ENCODE results near the gene PAPPA2. TPM values are rescaled to one million over a fixed set of nuclear protein-coding genes. Genes with fewer than 3 reads are reported as not detected.

PAPPA2 gene
- total and polyA plus RNA-seq, 12 donors, result 0.03 to 0.87 (median 0.10) TPM; not detected in 1

- Histone ChIP-seq H3K27me3 (no peaks in the 10 kb centered on the region), H3K9me3 (replicated peaks in 1 of 3) (no peaks in the 10 kb centered on the region), H3K27ac (no peak overlapping the region), H3K4me3 (no peak overlapping the region), H3K4me1 (replicated peaks in 1 of 2) (no peaks in the 10 kb centered on the region), H3K36me3 (replicated peaks in 1 of 2) (no peaks in the 10 kb centered on the region)
- TF ChIP-seq, protein P1, sequence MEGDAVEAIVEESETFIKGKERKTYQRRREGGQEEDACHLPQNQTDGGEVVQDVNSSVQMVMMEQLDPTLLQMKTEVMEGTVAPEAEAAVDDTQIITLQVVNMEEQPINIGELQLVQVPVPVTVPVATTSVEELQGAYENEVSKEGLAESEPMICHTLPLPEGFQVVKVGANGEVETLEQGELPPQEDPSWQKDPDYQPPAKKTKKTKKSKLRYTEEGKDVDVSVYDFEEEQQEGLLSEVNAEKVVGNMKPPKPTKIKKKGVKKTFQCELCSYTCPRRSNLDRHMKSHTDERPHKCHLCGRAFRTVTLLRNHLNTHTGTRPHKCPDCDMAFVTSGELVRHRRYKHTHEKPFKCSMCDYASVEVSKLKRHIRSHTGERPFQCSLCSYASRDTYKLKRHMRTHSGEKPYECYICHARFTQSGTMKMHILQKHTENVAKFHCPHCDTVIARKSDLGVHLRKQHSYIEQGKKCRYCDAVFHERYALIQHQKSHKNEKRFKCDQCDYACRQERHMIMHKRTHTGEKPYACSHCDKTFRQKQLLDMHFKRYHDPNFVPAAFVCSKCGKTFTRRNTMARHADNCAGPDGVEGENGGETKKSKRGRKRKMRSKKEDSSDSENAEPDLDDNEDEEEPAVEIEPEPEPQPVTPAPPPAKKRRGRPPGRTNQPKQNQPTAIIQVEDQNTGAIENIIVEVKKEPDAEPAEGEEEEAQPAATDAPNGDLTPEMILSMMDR (IDR thresholded peaks at IDR 0.05), result no peak
- TF ChIP-seq POLR2A (IDR thresholded peaks at IDR 0.05), result no peak
- intact Hi-C loops (cut with DNase I), result loop anchor here in 1 of 2 donors (5.0 kb wide), 1 partner anchor 323 kb away; no protein-coding TSS in a partner anchor
- no peak for DNase-seq
- 84 to 90% (median 87%) methylated on average over 1 of the region's 1 CpG for WGBS, 4 donors
Measured at GRCh38 chr1:176884911-176885310, 421.9 kb downstream of the PAPPA2 start.

DNA sequence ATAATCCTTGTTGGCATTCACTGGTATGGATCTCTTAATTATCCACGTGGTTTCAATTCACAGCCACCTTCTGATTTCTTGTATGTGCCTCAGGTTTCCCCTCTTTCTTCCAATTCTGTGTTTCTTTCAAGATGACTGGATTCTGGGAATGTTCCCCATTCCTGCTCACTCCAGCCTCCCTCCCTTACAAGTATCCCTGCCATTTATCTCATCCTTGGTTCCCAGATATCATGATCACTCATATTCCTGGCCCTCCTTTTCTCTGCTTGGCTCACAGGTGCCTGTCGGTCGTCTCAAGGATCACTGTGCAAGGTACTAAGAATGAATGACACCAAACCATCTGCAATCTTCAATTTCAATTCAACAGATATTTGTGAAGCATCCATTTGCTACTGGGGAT lies 422.4 kb downstream of the PAPPA2 start:
- no peak overlapping the region for H3K27ac ChIP-seq
- no peaks in the 10 kb centered on the region for H3K4me1 ChIP-seq (replicated peaks in 1 of 2)
- no peaks in the 10 kb centered on the region for H3K36me3 ChIP-seq (replicated peaks in 1 of 2)
- TF ChIP-seq, protein P1 (IDR thresholded peaks at IDR 0.05), result no peak
- no peak for TF ChIP-seq POLR2A (IDR thresholded peaks at IDR 0.05)
- no peak overlapping the region for H3K4me3 ChIP-seq
- H3K27me3 ChIP-seq, result no peaks in the 10 kb centered on the region
- intact Hi-C loops (cut with DNase I), result no loop called here
- DNase-seq, result no peak
- WGBS, 4 donors, result 79 to 88% (median 86%) methylated on average over 3 of the region's 3 CpGs
- no peaks in the 10 kb centered on the region for H3K9me3 ChIP-seq (replicated peaks in 1 of 3)

GRCh38 chr1:176885751-176886150 lies 422.8 kb downstream of the PAPPA2 start:
- TF ChIP-seq, protein P1 (IDR thresholded peaks at IDR 0.05), result no peak
- no peak for TF ChIP-seq POLR2A (IDR thresholded peaks at IDR 0.05)
- intact Hi-C loops (cut with DNase I), result no loop called here
- Histone ChIP-seq H3K36me3 (replicated peaks in 1 of 2) (no peaks in the 10 kb centered on the region), H3K27me3 (no peaks in the 10 kb centered on the region), H3K27ac (no peak overlapping the region), H3K9me3 (replicated peaks in 1 of 3) (no peaks in the 10 kb centered on the region), H3K4me3 (no peak overlapping the region), H3K4me1 (replicated peaks in 1 of 2) (no peaks in the 10 kb centered on the region)
- no peak for DNase-seq
- 67 to 89% (median 80%) methylated on average over 2 of the region's 2 CpGs for WGBS, 4 donors

- intact Hi-C loops (cut with DNase I), result no loop called here
- H3K36me3 ChIP-seq (replicated peaks in 1 of 2), result no peaks in the 10 kb centered on the region
- WGBS, 4 donors, result 84 to 90% (median 86%) methylated on average over 3 of the region's 3 CpGs
- DNase-seq, result no peak
- no peak overlapping the region for H3K27ac ChIP-seq
- TF ChIP-seq POLR2A (IDR thresholded peaks at IDR 0.05), result no peak
- TF ChIP-seq, protein P1 (IDR thresholded peaks at IDR 0.05), result no peak
- H3K4me1 ChIP-seq (replicated peaks in 1 of 2), result no peaks in the 10 kb centered on the region
- H3K4me3 ChIP-seq, result no peak overlapping the region
- no peaks in the 10 kb centered on the region for H3K27me3 ChIP-seq
- H3K9me3 ChIP-seq (replicated peaks in 1 of 3), result no peaks in the 10 kb centered on the region
Measured at GRCh38 chr1:176888471-176889032, 425.6 kb downstream of the PAPPA2 start.
